ENCODE data around the gene CHRNA1. TPM values are rescaled to one million over a fixed set of nuclear protein-coding genes. Genes with fewer than 3 reads are reported as not detected.

The CHRNA1 gene
- total RNA-seq, 1 experiment from 2014 or later, result not detected

- no peak overlapping the region for H3T11ph ChIP-seq (ENCODE audit: low read length)
- H2AK5ac ChIP-seq (ENCODE audit: insufficient read length, low read length), result no peak overlapping the region
- H4K5ac ChIP-seq (ENCODE audit: insufficient read length, low read depth, low read length), result no peak overlapping the region
- no peak overlapping the region for H3K9ac ChIP-seq (ENCODE audit: extremely low read depth, insufficient read length, low read length)
- H3K14ac ChIP-seq (ENCODE audit: insufficient read depth, low read length), result peak overlapping the region; percentile 23; the same call in 1 of the 2 replicates
- H4K20me1 ChIP-seq (ENCODE audit: control insufficient read depth, insufficient read depth, insufficient read length), result no peaks in the 10 kb centered on the region
- no peak overlapping the region for H2BK5ac ChIP-seq (ENCODE audit: insufficient read length, low read length)
- no peak for TF ChIP-seq CTCF (conservative IDR thresholded peaks at IDR 0.05)
- Mint-ChIP-seq H3K4me3 (no peak overlapping the region), H3K36me3 (ENCODE audit: insufficient read depth in 1 of 3, low read depth in 3 of 3) (no peaks in the 10 kb centered on the region), H3K27me3 (ENCODE audit: low read depth) (peaks cover 5% of the 10 kb centered on the region), H3K9me3 (no peaks in the 10 kb centered on the region), H3K4me1 (peaks cover 65 to 81% of the 10 kb centered on the region in 2 experiments), H3K27ac (no peak overlapping the region; a peak in 1 of 7 replicates)
- no peak overlapping the region for H3K56ac ChIP-seq (ENCODE audit: insufficient read length, low read depth, low read length)
- no peak overlapping the region for H4K8ac ChIP-seq (replicated peaks; ENCODE audit: insufficient read length, low read depth, low read length)
- H3K79me2 ChIP-seq (ENCODE audit: insufficient read depth, low read length), result no peaks in the 10 kb centered on the region
- H2BK15ac ChIP-seq (ENCODE audit: low read depth, low read length), result no peak overlapping the region
- no peaks in the 10 kb centered on the region for H3K9me3 ChIP-seq (ENCODE audit: control insufficient read depth, low read depth, low read length)
- H3K27ac ChIP-seq (ENCODE audit: insufficient read length, low read depth, low read length), result no peak overlapping the region
- peak overlapping the region; percentile 55 for H3K18ac ChIP-seq (ENCODE audit: insufficient read length, low read depth, low read length)
- no peak overlapping the region for H2BK20ac ChIP-seq (ENCODE audit: low read depth, low read length, poor library complexity, severe bottlenecking)
- H3K23me2 ChIP-seq (ENCODE audit: insufficient read length, low read depth, low read length, poor library complexity, severe bottlenecking), result no peaks in the 10 kb centered on the region
- no CpG with 5 or more reads among the region's 13 CpGs for WGBS (ENCODE audit: extremely low coverage, insufficient read length, low lambda C conversion rate)
- no peaks in the 10 kb centered on the region for H3K79me1 ChIP-seq (ENCODE audit: insufficient read depth, low read depth, low read length, poor library complexity, severe bottlenecking)
- H3K4me1 ChIP-seq (ENCODE audit: insufficient read depth, low read length), result no peaks in the 10 kb centered on the region; the same call in 1 of the 2 replicates
- H3K4me2 ChIP-seq (ENCODE audit: insufficient read depth, insufficient read length, low read length), result no peak overlapping the region
- no peak for DNase-seq
- no peak overlapping the region for H3K23ac ChIP-seq (ENCODE audit: insufficient read length, low read depth, low read length)
- H3K4ac ChIP-seq (ENCODE audit: low read depth, low read length), result no peak overlapping the region
- H2AFZ ChIP-seq (ENCODE audit: low read length), result no peak overlapping the region
- H3K27me3 ChIP-seq (ENCODE audit: insufficient read depth, low read length), result no peaks in the 10 kb centered on the region
- H2BK120ac ChIP-seq (ENCODE audit: low read depth, low read length, poor library complexity, severe bottlenecking), result no peak overlapping the region
- no peak overlapping the region for H4K91ac ChIP-seq (ENCODE audit: insufficient read length, low read depth, low read length)
- H2BK12ac ChIP-seq (ENCODE audit: insufficient read length, low read depth, low read length), result peak overlapping the region; percentile 15
Measured at GRCh38 chr2:174778085-174778981, 14.1 kb upstream of the CHRNA1 start.

Measured in H9 (cell line).